Mesenchymal stem cell (in vitro differentiated cells and primary cell): ENCODE measurements around the gene CXCL10.

Experiments
- DNase-seq: peaks from one replicate; pipeline ENCODE4 v3.0.0-alpha.2; 2013
- H2AFZ ChIP-seq: one replicate; pipeline ENCODE4 v1.6.1; 2013; ENCODE audit warnings: low read depth, mild to moderate bottlenecking, control low read depth, inconsistent platforms, low read length, moderate library complexity
- H2AK5ac ChIP-seq: 2 replicates; pipeline ENCODE4 v1.6.1; 2013; ENCODE audit warnings: low read length, moderate library complexity, mild to moderate bottlenecking, inconsistent platforms; ENCODE audit not compliant: severe bottlenecking
- H2BK120ac ChIP-seq: one replicate; pipeline ENCODE4 v1.6.1; 2013; ENCODE audit warnings: low read depth, mild to moderate bottlenecking, inconsistent platforms, low read length, moderate library complexity
- H2BK12ac ChIP-seq, 2 experiments: one replicate each; pipeline ENCODE4 v1.6.1; 2013; ENCODE audit warnings: inconsistent platforms in 2 of 2, low read length in 2 of 2, mild to moderate bottlenecking in 2 of 2, moderate library complexity in 2 of 2, control low read depth in 1 of 2
- H2BK15ac ChIP-seq: one replicate; pipeline ENCODE4 v1.6.1; 2013; ENCODE audit warnings: mild to moderate bottlenecking, low read depth, inconsistent platforms; ENCODE audit not compliant: poor library complexity, severe bottlenecking
- H2BK5ac ChIP-seq: 2 replicates; pipeline ENCODE4 v1.6.1; 2013; ENCODE audit warnings: low read depth, mild to moderate bottlenecking, low read length, control low read depth, inconsistent platforms; ENCODE audit not compliant: poor library complexity, severe bottlenecking
- H3K14ac ChIP-seq, 2 experiments: one replicate each; pipeline ENCODE4 v1.6.1; 2013; ENCODE audit warnings: inconsistent platforms in 2 of 2, low read length in 2 of 2, control low read depth in 1 of 2, mild to moderate bottlenecking in 1 of 2, moderate library complexity in 1 of 2
- H3K18ac ChIP-seq, 2 experiments: one replicate each; pipeline ENCODE4 v1.6.1; 2013; ENCODE audit warnings: inconsistent platforms in 2 of 2, low read length in 2 of 2, control low read depth in 1 of 2, low read depth in 1 of 2, mild to moderate bottlenecking in 1 of 2
- H3K23ac ChIP-seq, 2 experiments: one replicate each; pipeline ENCODE4 v1.6.1; 2013; ENCODE audit warnings: inconsistent platforms in 2 of 2, low read length in 2 of 2, mild to moderate bottlenecking in 2 of 2, moderate library complexity in 2 of 2, control low read depth in 1 of 2
- H3K27ac ChIP-seq: 2 replicates; pipeline ENCODE4 v1.5.1; 2013; ENCODE audit warnings: mild to moderate bottlenecking, moderate library complexity, low read length, control low read depth, inconsistent platforms; ENCODE audit not compliant: poor library complexity, severe bottlenecking
- H3K27me3 ChIP-seq, 2 experiments: 2 replicates each; pipeline versions ENCODE4 v1.6.1 to v1.7.0; 2013; ENCODE audit warnings: low read length in 2 of 2, mild to moderate bottlenecking in 2 of 2, moderate library complexity in 2 of 2, control low read depth in 1 of 2, inconsistent platforms in 1 of 2; ENCODE audit not compliant: control insufficient read depth in 1 of 2, insufficient read depth in 1 of 2
- H3K36me3 ChIP-seq, 2 experiments: 2 replicates each; pipeline versions ENCODE4 v1.6.1 to v1.7.0; 2013; ENCODE audit warnings: low read length in 2 of 2, control low read depth in 1 of 2, inconsistent platforms in 1 of 2, low read depth in 1 of 2, mild to moderate bottlenecking in 1 of 2; ENCODE audit not compliant: insufficient read depth in 2 of 2, control insufficient read depth in 1 of 2
- H3K4ac ChIP-seq, 2 experiments: one replicate each; pipeline ENCODE4 v1.6.1; 2013; ENCODE audit warnings: inconsistent platforms in 2 of 2, low read length in 2 of 2, mild to moderate bottlenecking in 2 of 2, moderate library complexity in 2 of 2, control low read depth in 1 of 2, low read depth in 1 of 2
- H3K4me1 ChIP-seq: 2 replicates; pipeline ENCODE4 v1.6.1; 2013; ENCODE audit warnings: low read depth, low read length, control low read depth; ENCODE audit not compliant: control insufficient read depth, insufficient read depth
- H3K4me2 ChIP-seq: 2 replicates; pipeline ENCODE4 v1.6.1; 2013; ENCODE audit warnings: low read length, mild to moderate bottlenecking, inconsistent platforms; ENCODE audit not compliant: poor library complexity, severe bottlenecking
- H3K4me3 ChIP-seq, 2 experiments: 2 replicates each; pipeline versions ENCODE4 v1.5.1 to v1.7.0; 2013; ENCODE audit warnings: low read length in 2 of 2, mild to moderate bottlenecking in 2 of 2, control low read depth in 1 of 2, low read depth in 1 of 2; ENCODE audit not compliant: insufficient read depth in 1 of 2
- H3K79me1 ChIP-seq: replicated peaks from 2 replicates; pipeline ENCODE4 v1.6.1; 2013; ENCODE audit warnings: mild to moderate bottlenecking, control low read depth, low read length, inconsistent platforms; ENCODE audit not compliant: poor library complexity, severe bottlenecking
- H3K9ac ChIP-seq: 2 replicates; pipeline ENCODE4 v1.7.0; 2013; ENCODE audit warnings: mild to moderate bottlenecking, low read length, moderate library complexity
- H3K9me3 ChIP-seq: 2 replicates; pipeline ENCODE4 v1.7.0; 2013; ENCODE audit warnings: mild to moderate bottlenecking, low read length; ENCODE audit not compliant: control insufficient read depth
- H4K8ac ChIP-seq: one replicate; pipeline ENCODE4 v1.6.1; 2013; ENCODE audit warnings: inconsistent platforms, mild to moderate bottlenecking, low read length, moderate library complexity
- H4K91ac ChIP-seq: one replicate; pipeline ENCODE4 v1.6.1; 2013; ENCODE audit warnings: mild to moderate bottlenecking, low read length, inconsistent platforms
- WGBS: methylation state at CpG from one replicate; pipeline ENCODE4 v1.1.7; 2013; ENCODE audit warnings: mixed read lengths; 5-methylcytosine and 5-hydroxymethylcytosine counted together

The CXCL10 gene

DNA sequence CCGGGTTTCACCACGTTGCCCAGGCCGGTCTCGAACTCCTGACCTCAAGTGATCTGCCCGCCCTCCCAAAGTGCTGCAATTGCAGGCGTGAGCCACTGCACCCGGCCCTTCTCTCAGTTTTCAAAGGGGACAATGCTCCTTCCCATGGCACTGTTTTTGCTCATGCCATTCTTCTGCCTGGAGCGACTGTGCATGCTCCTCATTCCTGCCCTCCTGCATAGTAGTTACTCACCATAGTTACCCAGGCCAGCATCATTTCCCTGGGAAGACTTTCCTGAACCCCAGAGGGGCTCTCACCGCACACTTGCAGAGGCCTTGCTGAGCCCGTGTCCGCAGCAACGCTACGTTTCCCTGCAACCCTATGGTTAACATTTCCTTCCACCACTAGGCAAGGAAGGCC is 12.7 kb downstream of the CXCL10 start:
- Histone ChIP-seq H3K18ac (peak overlapping the region in 1 of 2 experiments; percentile 94), H3K4ac (no peak overlapping the region), H3K27me3 (peaks cover 0 to 3% of the 10 kb centered on the region in 2 experiments), H3K4me3 (no peak overlapping the region), H2BK120ac (no peak overlapping the region), H2AK5ac (no peak overlapping the region), H3K4me2 (no peak overlapping the region), H4K91ac (peak overlapping the region; percentile 84), H2AFZ (no peak overlapping the region), H2BK5ac (no peak overlapping the region), H3K9me3 (no peaks in the 10 kb centered on the region), H2BK12ac (peak overlapping the region in 1 of 2 experiments; percentile 89), H3K36me3 (no peaks in the 10 kb centered on the region), H3K27ac (no peak overlapping the region), H2BK15ac (no peak overlapping the region), H3K79me1 (no peaks in the 10 kb centered on the region), H3K4me1 (no peaks in the 10 kb centered on the region), H3K14ac (peak overlapping the region in 1 of 2 experiments; percentile 57), H3K9ac (no peak overlapping the region), H4K8ac (no peak overlapping the region), H3K23ac (no peak overlapping the region)
- 98% methylated on average over 13 of the region's 13 CpGs for WGBS
- DNase-seq = no peak

DNA sequence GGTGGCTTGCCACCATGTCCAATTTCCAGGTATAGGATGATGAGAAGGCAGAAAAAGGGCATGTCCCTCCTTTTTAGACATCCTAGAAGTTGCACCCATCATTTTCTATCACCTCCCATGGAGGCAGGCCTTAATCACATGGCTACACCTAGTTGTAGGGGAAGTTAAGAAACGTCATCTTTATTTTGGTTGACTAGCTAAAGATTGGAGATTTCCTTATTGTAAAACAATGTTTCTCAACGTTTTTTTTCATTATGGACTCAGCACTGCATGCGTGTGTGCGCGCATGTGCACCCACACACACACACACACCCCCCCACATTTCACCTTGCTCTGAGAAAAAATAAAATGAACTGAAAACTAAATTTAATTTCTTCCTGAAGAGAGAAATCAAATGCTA is 14.0 kb downstream of the CXCL10 start:
- Histone ChIP-seq H3K23ac (no peak overlapping the region), H3K9ac (no peak overlapping the region), H3K4me2 (no peak overlapping the region), H3K27ac (no peak overlapping the region), H3K4me1 (no peaks in the 10 kb centered on the region), H2AFZ (no peak overlapping the region), H2BK120ac (no peak overlapping the region), H3K18ac (no peak overlapping the region), H3K9me3 (no peaks in the 10 kb centered on the region), H3K36me3 (no peaks in the 10 kb centered on the region), H3K79me1 (no peaks in the 10 kb centered on the region), H4K8ac (no peak overlapping the region), H3K4me3 (no peak overlapping the region), H3K4ac (no peak overlapping the region), H2BK15ac (no peak overlapping the region), H3K27me3 (peaks cover 0 to 3% of the 10 kb centered on the region in 2 experiments), H2AK5ac (no peak overlapping the region), H4K91ac (no peak overlapping the region), H2BK12ac (no peak overlapping the region), H3K14ac (peak overlapping the region in 1 of 2 experiments; percentile 11), H2BK5ac (no peak overlapping the region)
- WGBS = 100% methylated on average over 3 of the region's 5 CpGs
- no peak for DNase-seq

DNA sequence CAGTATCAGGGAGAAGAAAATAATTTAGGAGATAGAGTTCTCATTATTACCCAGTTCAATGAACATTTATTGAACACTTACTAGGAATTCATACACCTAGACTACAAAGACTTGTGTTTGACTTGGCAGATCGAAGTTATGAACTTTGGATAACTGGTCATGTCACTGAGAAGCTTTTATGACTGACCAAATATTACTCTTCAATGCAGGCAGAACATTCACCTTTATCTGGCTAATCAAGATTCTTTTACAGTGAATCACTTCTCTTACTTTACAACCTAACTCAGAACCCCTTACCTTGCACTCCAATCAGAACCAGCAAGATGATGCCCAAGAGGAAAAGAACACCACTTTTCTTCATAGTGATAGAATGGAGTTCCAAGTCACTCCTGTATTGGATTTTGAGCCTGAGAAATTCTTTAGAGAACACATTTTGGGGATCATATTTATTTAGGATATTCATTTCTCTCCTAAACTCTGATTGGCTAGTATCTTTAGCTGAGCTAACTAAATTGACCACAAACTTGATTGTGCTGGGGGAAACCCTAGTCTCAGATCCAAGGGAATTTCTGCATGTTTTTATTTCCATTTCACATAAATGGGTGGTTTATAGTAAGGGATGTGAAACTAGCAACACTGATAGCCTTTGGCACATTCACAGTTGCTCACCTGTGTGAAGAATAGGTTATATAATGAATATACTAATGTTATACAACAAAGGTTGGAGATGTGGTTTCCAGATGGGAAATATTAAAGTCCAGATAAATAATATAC is 16.0 kb downstream of the CXCL10 start, which contains the start of gene CXCL9:
Gene CXCL9, minus strand, starts transcription at position 421 of the 774 bp plus-strand sequence. Its CDS starts 60 bp downstream, at position 361.
- DNase-seq = no peak
- Histone ChIP-seq H3K4me2 (no peak within 1 kb of the TSS), H2BK12ac (no peak within 1 kb of the TSS), H2AK5ac (no peak within 1 kb of the TSS), H4K8ac (no peak within 1 kb of the TSS), H3K23ac (no peak within 1 kb of the TSS), H2BK120ac (no peak within 1 kb of the TSS), H4K91ac (no peak within 1 kb of the TSS), H3K18ac (no peak within 1 kb of the TSS), H3K9ac (no peak within 1 kb of the TSS), H2AFZ (no peak within 1 kb of the TSS), H3K27me3 (peaks cover 0 to 8% of the 10 kb centered on the region in 2 experiments), H3K9me3 (no peaks in the 10 kb centered on the region), H3K36me3 (no peaks in the 10 kb centered on the region), H3K4me3 (no peak within 1 kb of the TSS), H3K14ac (no peak within 1 kb of the TSS), H3K27ac (no peak within 1 kb of the TSS), H3K79me1 (no peaks in the 10 kb centered on the region), H3K4me1 (no peaks in the 10 kb centered on the region), H3K4ac (no peak within 1 kb of the TSS), H2BK15ac (no peak within 1 kb of the TSS), H2BK5ac (no peak within 1 kb of the TSS)
- 69% methylated on average over 1 of the region's 1 CpG for WGBS

- DNase-seq = no peak
- 45% methylated on average over 1 of the region's 3 CpGs for WGBS
Observed at GRCh38 chr4:76003620-76004019, 19.7 kb downstream of the CXCL10 start.

More at GRCh38 chr4:76003620-76004019, 19.7 kb downstream of the CXCL10 start:
- H2AFZ ChIP-seq = no peak overlapping the region
- H3K9me3 ChIP-seq = no peaks in the 10 kb centered on the region
- no peaks in the 10 kb centered on the region for H3K4me1 ChIP-seq
- no peak overlapping the region for H3K14ac ChIP-seq
- no peaks in the 10 kb centered on the region for H3K79me1 ChIP-seq
- no peak overlapping the region for H3K9ac ChIP-seq
- H2AK5ac ChIP-seq = no peak overlapping the region
- H3K27ac ChIP-seq = no peak overlapping the region
- H4K8ac ChIP-seq = no peak overlapping the region
- H4K91ac ChIP-seq = no peak overlapping the region
- no peak overlapping the region for H2BK12ac ChIP-seq
- H3K23ac ChIP-seq = no peak overlapping the region
- H3K4me2 ChIP-seq = no peak overlapping the region
- no peak overlapping the region for H3K18ac ChIP-seq
- H2BK120ac ChIP-seq = no peak overlapping the region
- no peaks in the 10 kb centered on the region for H3K36me3 ChIP-seq
- H3K4ac ChIP-seq = no peak overlapping the region
- no peak overlapping the region for H2BK5ac ChIP-seq
- H3K27me3 ChIP-seq = peaks cover 0 to 8% of the 10 kb centered on the region in 2 experiments
- H3K4me3 ChIP-seq = no peak overlapping the region
- no peak overlapping the region for H2BK15ac ChIP-seq
